CD8-positive, alpha-beta memory T cell (primary cell): ENCODE measurements around the gene VIPR2. TPM values are rescaled to one million over a fixed set of nuclear protein-coding genes. Genes with fewer than 3 reads are reported as not detected.

ENCODE experiments used
- CTCF ChIA-PET: fragments of 350-600 bp; sonication (Branson Sonifier 250); formaldehyde crosslinking; loops from one replicate; lab custom pipeline; 2021; ENCODE audit warnings: antibody characterized with exemption; lab: Charles Lee
- POLR2A ChIA-PET: fragments of 350-600 bp; sonication (Branson Sonifier 250); formaldehyde crosslinking; loops from one replicate; lab custom pipeline; 2021; ENCODE audit warnings: antibody characterized with exemption; lab: Charles Lee
- DNase-seq, 5 donors: peaks; one replicate each; pipeline versions ENCODE4 v3.0.0 to v3.0.0-alpha.2; 2020 to 2022; ENCODE audit warnings: mixed read lengths in 1 of 5
- H3K27ac ChIP-seq: one replicate; pipeline ENCODE4 v1.7.0; 2013; ENCODE audit warnings: low read depth, mild to moderate bottlenecking, low read length, moderate library complexity
- H3K27me3 ChIP-seq: 2 replicates; pipeline ENCODE4 v1.7.0; 2013; ENCODE audit warnings: low read length, mild to moderate bottlenecking; ENCODE audit not compliant: insufficient read depth, poor library complexity, severe bottlenecking
- H3K36me3 ChIP-seq: 2 replicates; pipeline ENCODE4 v1.7.0; 2013; ENCODE audit warnings: mild to moderate bottlenecking, low read length, moderate library complexity; ENCODE audit not compliant: insufficient read depth
- H3K4me1 ChIP-seq: 2 replicates; pipeline ENCODE4 v1.7.0; 2013; ENCODE audit warnings: mild to moderate bottlenecking, low read length, moderate library complexity; ENCODE audit not compliant: insufficient read depth
- H3K4me3 ChIP-seq: 2 replicates; pipeline ENCODE4 v1.7.0; 2013; ENCODE audit warnings: mild to moderate bottlenecking, low read length
- H3K9me3 ChIP-seq: 2 replicates; pipeline ENCODE4 v1.7.0; 2013; ENCODE audit warnings: mild to moderate bottlenecking, low read length
- H3K27ac Mint-ChIP-seq, 8 donors: one replicate each; pipeline ENCODE4 v1.8.0; 2020 to 2021; ENCODE audit warnings: mixed read lengths in 8 of 8, mild to moderate bottlenecking in 6 of 8, inconsistent platforms in 3 of 8, moderate library complexity in 3 of 8
- H3K27me3 Mint-ChIP-seq, 2 donors: one replicate each; pipeline ENCODE4 v1.8.0; 2020 to 2021; ENCODE audit warnings: mixed read lengths in 2 of 2, mild to moderate bottlenecking in 1 of 2, moderate library complexity in 1 of 2
- H3K36me3 Mint-ChIP-seq, 3 donors: one replicate each; pipeline ENCODE4 v1.8.0; 2020 to 2021; ENCODE audit warnings: mixed read lengths in 3 of 3, inconsistent platforms in 1 of 3, mild to moderate bottlenecking in 1 of 3
- H3K4me1 Mint-ChIP-seq, 3 donors: one replicate each; pipeline ENCODE4 v1.8.0; 2020 to 2021; ENCODE audit warnings: mixed read lengths in 3 of 3, inconsistent platforms in 1 of 3, mild to moderate bottlenecking in 1 of 3
- H3K4me3 Mint-ChIP-seq, 7 donors: one replicate each; pipeline ENCODE4 v1.8.0; 2020 to 2021; ENCODE audit warnings: mixed read lengths in 7 of 7, mild to moderate bottlenecking in 6 of 7, moderate library complexity in 4 of 7, inconsistent platforms in 2 of 7
- H3K9me3 Mint-ChIP-seq, 5 donors: one replicate each; pipeline ENCODE4 v1.8.0; 2020 to 2022; ENCODE audit warnings: mixed read lengths in 5 of 5, mild to moderate bottlenecking in 3 of 5, moderate library complexity in 2 of 5, inconsistent platforms in 1 of 5
- polyA plus RNA-seq: library from polyadenylated mRNA; unstranded; fragments of 300-500 nt; fragmentation: Illumina TruSeq; gene quantifications from one replicate; pipeline ENCODE4 v1.2.3, GENCODE V29; 2021
- total RNA-seq, 2 experiments: library from RNA; stranded (reverse); gene quantifications; one replicate each; pipeline ENCODE4 v1.2.3, GENCODE V29; 2021

VIPR2 gene
- total and polyA plus RNA-seq, 3 experiments from 2014 or later, result 0.15 to 0.61 (median 0.31) TPM

DNA sequence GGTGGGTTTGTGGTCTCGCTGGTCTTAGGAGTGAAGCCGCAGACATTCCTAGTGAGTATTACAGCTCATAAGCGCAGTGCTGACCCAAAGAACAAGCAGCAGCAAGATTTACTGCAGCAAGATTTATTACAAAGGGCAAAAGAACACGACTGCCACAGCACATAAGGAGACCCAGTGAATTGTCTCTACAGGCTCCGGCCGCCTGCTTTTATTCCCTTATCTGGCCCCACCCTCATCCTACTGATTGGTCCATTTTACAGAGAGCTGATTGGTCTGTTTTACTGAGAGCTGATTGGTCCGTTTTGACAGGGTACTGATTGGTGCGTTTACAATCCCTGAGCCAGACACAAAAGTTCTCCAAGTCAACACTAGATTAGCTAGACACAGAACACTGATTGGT lies 82.1 kb downstream of the VIPR2 start:
- Histone ChIP-seq H3K27me3 (no peaks in the 10 kb centered on the region), H3K9me3 (no peaks in the 10 kb centered on the region), H3K36me3 (no peaks in the 10 kb centered on the region), H3K27ac (no peak overlapping the region), H3K4me3 (no peak overlapping the region), H3K4me1 (no peaks in the 10 kb centered on the region)
- Mint-ChIP-seq H3K9me3 (no peaks in the 10 kb centered on the region), H3K36me3 (no peaks in the 10 kb centered on the region), H3K4me1 (peaks cover 0 to under 1% (median 0%) of the 10 kb centered on the region in 3 donors), H3K27ac (no peak overlapping the region), H3K4me3 (no peak overlapping the region), H3K27me3 (peaks cover 0 to 2% of the 10 kb centered on the region in 2 donors)
- ChIA-PET CTCF (no interaction called here), POLR2A (no interaction called here)
- DNase-seq, result no peak

DNA sequence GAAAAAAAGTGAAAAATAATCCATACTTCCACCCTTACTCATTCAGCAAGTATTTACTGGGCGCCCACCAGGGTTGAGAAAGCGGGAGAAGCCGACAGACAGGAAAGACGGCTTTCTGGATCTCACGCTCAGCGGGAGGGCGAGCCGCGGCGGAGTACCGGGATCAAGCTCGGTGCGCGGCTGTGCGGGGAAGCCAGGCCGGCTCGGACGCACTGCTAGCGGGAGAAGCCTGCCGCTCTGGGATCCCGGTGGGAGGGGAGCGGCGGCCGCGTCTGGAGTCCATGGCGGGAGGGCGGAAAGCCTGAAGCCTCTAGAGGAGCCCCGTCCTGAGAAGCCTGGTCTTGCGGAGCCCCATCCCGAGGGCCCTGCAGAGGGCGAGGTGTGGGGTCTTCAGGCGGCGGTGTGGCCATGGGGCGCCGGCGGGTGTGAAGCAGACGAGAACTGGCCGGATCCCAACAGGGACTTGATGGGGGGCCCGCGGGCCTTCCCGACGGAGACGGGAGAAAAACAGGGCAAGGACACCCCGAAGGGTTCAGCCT lies 82.9 kb downstream of the VIPR2 start:
- H3K4me3 Mint-ChIP-seq, result no peak overlapping the region
- ChIA-PET POLR2A (no interaction called here), CTCF (no interaction called here)
- no peak overlapping the region for H3K27ac Mint-ChIP-seq
- Histone ChIP-seq H3K4me1 (no peaks in the 10 kb centered on the region), H3K27ac (no peak overlapping the region), H3K36me3 (no peaks in the 10 kb centered on the region), H3K9me3 (no peaks in the 10 kb centered on the region), H3K27me3 (no peaks in the 10 kb centered on the region), H3K4me3 (no peak overlapping the region)
- no peaks in the 10 kb centered on the region for H3K36me3 Mint-ChIP-seq
- no peaks in the 10 kb centered on the region for H3K4me1 Mint-ChIP-seq
- H3K9me3 Mint-ChIP-seq, result no peaks in the 10 kb centered on the region
- H3K27me3 Mint-ChIP-seq, result no peaks in the 10 kb centered on the region
- no peak for DNase-seq

DNA sequence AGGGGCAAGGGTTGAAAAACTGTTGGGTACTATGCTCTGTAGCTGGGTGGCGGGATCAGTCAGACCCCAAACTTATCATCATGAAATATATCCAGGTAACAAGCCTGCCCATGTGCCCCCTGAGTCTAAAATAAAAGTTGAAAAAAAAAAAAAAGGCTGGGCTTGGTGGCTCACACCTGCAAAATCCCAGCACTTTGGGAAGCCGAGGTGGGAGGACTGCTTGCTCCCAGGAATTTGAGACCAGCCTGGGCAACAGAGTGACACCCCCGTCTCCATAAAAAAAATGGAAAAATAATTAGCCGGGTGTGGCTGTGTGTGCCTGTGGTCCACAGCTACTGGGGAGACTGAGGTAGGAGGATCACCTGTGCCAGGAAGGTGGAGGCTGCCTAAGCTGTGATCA lies 83.5 kb downstream of the VIPR2 start:
- DNase-seq, result no peak
- ChIA-PET CTCF (no interaction called here), POLR2A (no interaction called here)
- H3K27me3 Mint-ChIP-seq, result no peaks in the 10 kb centered on the region
- no peaks in the 10 kb centered on the region for H3K4me1 Mint-ChIP-seq
- no peak overlapping the region for H3K4me3 Mint-ChIP-seq
- Histone ChIP-seq H3K4me1 (no peaks in the 10 kb centered on the region), H3K27ac (no peak overlapping the region), H3K27me3 (no peaks in the 10 kb centered on the region), H3K9me3 (no peaks in the 10 kb centered on the region), H3K36me3 (no peaks in the 10 kb centered on the region), H3K4me3 (no peak overlapping the region)
- no peaks in the 10 kb centered on the region for H3K9me3 Mint-ChIP-seq
- no peaks in the 10 kb centered on the region for H3K36me3 Mint-ChIP-seq
- no peak overlapping the region for H3K27ac Mint-ChIP-seq

DNA sequence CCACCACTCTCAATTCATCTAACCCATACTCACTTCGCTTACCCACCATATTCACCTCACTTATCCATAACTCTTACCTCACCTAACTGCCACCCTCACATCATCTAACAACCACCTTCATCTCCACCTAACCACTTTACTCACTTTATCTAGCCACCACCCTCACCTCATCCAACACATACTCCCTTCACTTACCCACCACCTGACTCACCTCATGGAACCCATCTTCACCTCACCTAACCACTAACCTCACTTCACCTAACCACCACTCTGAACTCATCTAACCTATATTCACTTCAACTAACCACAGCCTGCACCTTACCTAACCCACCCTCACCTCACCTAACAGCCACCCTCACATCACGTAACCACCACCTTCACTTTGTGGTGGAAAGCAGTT lies 84.2 kb downstream of the VIPR2 start:
- H3K27me3 ChIP-seq, result no peaks in the 10 kb centered on the region
- Mint-ChIP-seq H3K27ac (no peak overlapping the region), H3K9me3 (peaks cover 0 to 2% (median 0%) of the 10 kb centered on the region in 5 donors), H3K27me3 (peaks cover 1 to 3% of the 10 kb centered on the region in 2 donors), H3K4me1 (no peaks in the 10 kb centered on the region), H3K36me3 (no peaks in the 10 kb centered on the region), H3K4me3 (no peak overlapping the region)
- H3K27ac ChIP-seq, result no peak overlapping the region
- peak in 1 of 5 donors; percentile 24 for DNase-seq
- H3K4me3 ChIP-seq, result no peak overlapping the region
- no peaks in the 10 kb centered on the region for H3K36me3 ChIP-seq
- ChIA-PET POLR2A (no interaction called here), CTCF (no interaction called here)
- no peaks in the 10 kb centered on the region for H3K4me1 ChIP-seq
- H3K9me3 ChIP-seq, result no peaks in the 10 kb centered on the region

DNA sequence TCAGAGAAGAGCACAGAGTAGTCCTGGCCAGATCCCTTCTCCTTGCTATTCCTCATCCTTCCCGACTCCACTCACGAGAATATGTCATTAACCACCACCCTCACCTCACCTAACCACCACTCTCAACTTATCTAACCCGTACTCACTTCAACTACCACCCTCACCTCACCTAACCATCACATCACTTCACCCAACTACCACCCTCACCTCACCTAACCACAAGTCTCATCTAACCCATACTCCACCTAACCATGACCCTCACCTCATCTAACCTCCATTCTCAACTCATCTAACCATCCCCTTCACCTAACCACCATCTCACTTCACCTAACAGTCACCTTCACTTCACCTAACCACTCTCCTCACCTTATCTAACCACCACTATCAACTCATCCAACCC lies 85.0 kb downstream of the VIPR2 start:
- Histone ChIP-seq H3K27ac (no peak overlapping the region), H3K4me1 (no peaks in the 10 kb centered on the region), H3K4me3 (no peak overlapping the region), H3K27me3 (no peaks in the 10 kb centered on the region), H3K9me3 (no peaks in the 10 kb centered on the region), H3K36me3 (no peaks in the 10 kb centered on the region)
- Mint-ChIP-seq H3K27ac (no peak overlapping the region), H3K36me3 (no peaks in the 10 kb centered on the region), H3K27me3 (peaks cover 1 to 3% of the 10 kb centered on the region in 2 donors), H3K9me3 (peaks cover 0 to 2% (median 0%) of the 10 kb centered on the region in 5 donors), H3K4me3 (no peak overlapping the region), H3K4me1 (no peaks in the 10 kb centered on the region)
- ChIA-PET POLR2A (no interaction called here), CTCF (no interaction called here)
- DNase-seq, result no peak

DNA sequence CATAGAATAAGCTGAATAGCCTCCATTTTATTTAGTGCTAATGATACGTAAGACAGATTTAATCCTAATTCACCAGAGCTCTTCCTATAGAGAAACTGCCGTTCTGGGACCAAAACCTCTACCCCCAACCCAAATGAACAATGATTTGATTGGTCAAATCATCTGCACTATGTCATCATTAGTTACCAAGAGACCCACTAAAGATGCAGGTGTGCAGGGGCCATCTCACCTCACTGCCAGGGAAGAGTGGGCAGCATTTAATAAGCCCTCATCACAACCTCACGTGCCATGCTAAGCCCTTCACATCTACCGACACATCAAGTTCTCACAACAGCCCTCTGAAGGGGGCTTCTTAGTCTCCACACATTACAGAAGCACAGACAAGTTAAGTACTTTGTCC lies 87.0 kb downstream of the VIPR2 start:
- POLR2A ChIA-PET, result no interaction called here

DNA sequence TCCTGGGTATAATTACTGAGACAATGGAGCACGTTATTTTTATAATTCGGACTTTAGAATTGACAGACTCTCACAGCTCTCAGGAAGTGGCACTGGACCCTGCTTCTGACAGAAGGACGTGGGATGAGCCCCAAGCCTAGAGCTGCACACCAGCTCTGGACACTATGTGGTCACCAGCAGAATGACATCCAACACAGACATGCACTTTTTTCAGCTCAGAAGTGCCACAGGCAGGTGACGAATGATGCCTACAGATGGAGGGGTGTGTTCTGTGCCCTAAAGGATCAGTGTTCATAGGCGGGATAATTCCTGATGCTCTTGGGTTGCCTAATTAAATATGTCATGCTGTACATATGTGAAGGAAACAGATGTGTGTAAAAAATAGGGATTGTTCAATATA lies 87.9 kb downstream of the VIPR2 start:
- no peak for DNase-seq
- Histone ChIP-seq H3K4me1 (no peaks in the 10 kb centered on the region), H3K4me3 (no peak overlapping the region), H3K27me3 (no peaks in the 10 kb centered on the region), H3K36me3 (no peaks in the 10 kb centered on the region), H3K27ac (no peak overlapping the region), H3K9me3 (no peaks in the 10 kb centered on the region)
- Mint-ChIP-seq H3K4me1 (no peaks in the 10 kb centered on the region), H3K27ac (no peak overlapping the region), H3K9me3 (peaks cover 0 to 6% (median 4%) of the 10 kb centered on the region in 5 donors), H3K27me3 (peaks cover 7 to 9% of the 10 kb centered on the region in 2 donors), H3K4me3 (no peak overlapping the region), H3K36me3 (peaks cover 0 to 8% (median 0%) of the 10 kb centered on the region in 3 donors)
- ChIA-PET POLR2A (no interaction called here), CTCF (no interaction called here)

More for the DNA sequence above, 87.0 kb downstream of the VIPR2 start:
- H3K27ac Mint-ChIP-seq, result no peak overlapping the region
- no peak overlapping the region for H3K4me3 ChIP-seq
- peaks cover 6 to 7% of the 10 kb centered on the region in 2 donors for H3K27me3 Mint-ChIP-seq
- no peaks in the 10 kb centered on the region for H3K36me3 Mint-ChIP-seq
- H3K36me3 ChIP-seq, result no peaks in the 10 kb centered on the region
- H3K4me3 Mint-ChIP-seq, result no peak overlapping the region
- H3K27ac ChIP-seq, result no peak overlapping the region
- no peaks in the 10 kb centered on the region for H3K4me1 ChIP-seq
- no peaks in the 10 kb centered on the region for H3K27me3 ChIP-seq
- no peaks in the 10 kb centered on the region for H3K4me1 Mint-ChIP-seq
- DNase-seq, result no peak
- CTCF ChIA-PET, result no interaction called here
- H3K9me3 Mint-ChIP-seq, result peaks cover 0 to 2% (median 0%) of the 10 kb centered on the region in 5 donors
- H3K9me3 ChIP-seq, result no peaks in the 10 kb centered on the region

DNA sequence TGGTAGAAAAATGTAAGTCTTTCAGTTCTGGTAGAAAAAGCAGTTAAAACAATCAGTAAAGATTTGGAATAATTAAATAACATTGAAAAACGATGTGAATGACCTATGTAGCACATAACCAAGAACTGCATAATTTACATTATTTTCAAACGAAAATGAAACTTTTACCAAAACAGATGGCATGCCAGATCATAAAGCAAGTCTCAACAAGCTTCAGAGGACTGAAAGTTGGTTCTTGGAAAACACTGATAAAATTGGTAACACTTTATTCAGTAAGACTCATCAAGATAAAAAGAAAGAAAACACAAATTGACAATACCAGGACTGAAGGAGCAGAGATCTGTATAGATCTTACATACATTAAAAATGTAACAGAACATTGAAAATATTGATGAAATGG lies 92.8 kb downstream of the VIPR2 start:
- peaks cover 16 to 25% of the 10 kb centered on the region in 2 donors for H3K27me3 Mint-ChIP-seq
- POLR2A ChIA-PET, result no interaction called here
- no peaks in the 10 kb centered on the region for H3K4me1 Mint-ChIP-seq
- no peak overlapping the region for H3K27ac ChIP-seq
- peaks cover 0 to 6% (median 4%) of the 10 kb centered on the region in 5 donors for H3K9me3 Mint-ChIP-seq
- CTCF ChIA-PET, result no interaction called here
- H3K4me3 Mint-ChIP-seq, result no peak overlapping the region
- no peaks in the 10 kb centered on the region for H3K9me3 ChIP-seq
- no peaks in the 10 kb centered on the region for H3K4me1 ChIP-seq
- no peak overlapping the region for H3K4me3 ChIP-seq
- no peak for DNase-seq
- H3K36me3 Mint-ChIP-seq, result peaks cover 0 to 13% (median 0%) of the 10 kb centered on the region in 3 donors
- no peak overlapping the region for H3K27ac Mint-ChIP-seq
- no peaks in the 10 kb centered on the region for H3K27me3 ChIP-seq
- no peaks in the 10 kb centered on the region for H3K36me3 ChIP-seq
